GM21717 (cell line): ENCODE results near the gene PKP4.
A peak's percentile ranks its signal among the peaks of the same experiment; 100 is the strongest.

Experiments
- ATAC-seq: cut with Tn5 transposase; IDR thresholded peaks from one replicate; pipeline ENCODE4 v1.9.1; 2021; ENCODE audit warnings: mild to moderate bottlenecking, moderate library complexity; ENCODE audit not compliant: unreplicated experiment

PKP4 gene

DNA sequence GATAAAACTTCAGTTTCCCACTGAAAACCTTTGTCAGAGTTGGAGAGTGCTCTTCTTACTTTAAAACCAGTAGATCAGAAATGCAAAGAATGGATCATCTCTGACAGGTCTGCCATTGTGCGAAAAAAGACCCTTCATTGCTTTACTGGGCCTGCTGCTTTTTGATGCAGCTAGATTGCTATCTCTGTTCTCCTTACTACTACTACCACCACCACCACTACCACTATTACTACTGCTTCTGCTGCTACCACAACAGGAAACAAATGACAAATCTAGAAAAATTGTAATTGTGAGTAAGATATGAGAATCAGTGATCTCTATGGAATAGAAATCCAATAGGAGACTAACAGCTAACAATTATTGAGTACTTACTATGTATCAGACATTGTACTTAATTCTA is 85.8 kb downstream of the PKP4 start:
- no peak for ATAC-seq

DNA sequence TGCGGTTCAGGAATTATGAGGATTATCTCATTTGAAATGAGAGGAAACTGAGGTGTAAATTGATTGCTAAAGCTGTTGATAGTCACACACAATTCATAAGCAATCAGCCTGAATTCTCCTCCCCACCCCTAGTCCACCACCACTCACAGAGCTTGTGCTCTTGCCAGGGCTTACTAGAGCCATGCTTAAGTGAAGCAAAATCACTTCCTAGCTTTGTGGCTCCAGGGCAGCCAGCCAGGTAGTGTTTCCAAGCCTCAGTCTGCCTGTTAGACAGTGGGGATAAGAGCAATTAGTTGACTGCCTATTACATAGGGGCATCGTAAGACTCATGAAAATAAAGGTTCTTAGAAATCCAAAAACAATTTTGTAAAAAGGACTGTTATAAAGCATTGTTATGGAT is 87.2 kb downstream of the PKP4 start:
- no peak for ATAC-seq

DNA sequence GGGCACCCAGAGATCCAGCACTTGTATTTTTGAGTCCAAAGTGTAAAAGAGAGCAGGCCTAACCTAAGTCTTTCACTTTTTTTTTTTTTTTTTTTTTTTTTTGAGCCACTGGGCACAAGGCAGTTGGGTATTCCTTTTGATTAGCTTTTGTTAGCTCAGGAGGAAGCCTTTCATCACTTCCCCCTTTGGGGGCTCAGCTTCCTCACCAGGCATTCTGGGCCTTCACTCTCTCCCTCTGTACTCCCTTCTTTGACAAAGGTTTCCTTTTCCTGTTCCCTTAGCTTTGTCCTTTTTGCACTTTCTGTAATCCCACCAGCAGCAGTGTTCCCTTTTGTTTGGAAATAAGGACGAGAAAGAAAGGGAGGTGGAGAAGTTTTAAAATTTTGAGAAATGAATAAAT is 88.2 kb downstream of the PKP4 start:
- ATAC-seq = no peak

DNA sequence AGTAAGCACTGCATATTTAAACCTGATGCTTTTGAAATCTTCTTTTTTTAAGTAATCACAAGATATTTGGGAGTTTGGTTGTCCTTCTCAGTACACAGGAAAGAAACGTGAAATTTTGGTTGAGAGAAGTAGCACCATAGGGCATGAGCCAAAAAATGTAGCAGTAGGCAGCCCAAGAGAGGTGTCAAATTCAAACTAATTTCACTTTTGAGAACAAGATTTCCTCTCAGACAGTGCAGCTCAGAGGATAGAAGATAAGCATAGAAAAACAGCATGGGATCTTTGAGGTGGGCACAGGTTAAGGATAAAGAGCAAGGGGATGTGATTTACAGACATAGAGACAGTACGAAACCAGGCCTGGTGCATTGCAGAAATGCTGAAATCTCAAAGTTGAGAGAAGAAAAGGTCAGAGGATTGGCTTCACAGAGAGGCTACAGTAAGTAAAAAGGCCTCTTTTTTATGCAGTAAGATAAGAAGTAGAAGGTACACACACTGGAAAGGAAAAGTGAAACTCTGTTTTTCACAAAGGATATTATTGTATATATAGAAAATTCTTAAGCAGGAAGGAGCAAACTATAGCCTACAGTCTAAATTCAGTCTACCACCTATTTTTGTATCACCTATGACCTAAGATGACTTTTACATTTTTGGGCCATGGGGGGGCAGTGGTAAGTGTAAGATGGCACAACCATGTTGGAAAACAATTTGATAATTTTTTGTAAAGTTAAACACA is 89.8 kb downstream of the PKP4 start:
- peak; percentile 89 for ATAC-seq

DNA sequence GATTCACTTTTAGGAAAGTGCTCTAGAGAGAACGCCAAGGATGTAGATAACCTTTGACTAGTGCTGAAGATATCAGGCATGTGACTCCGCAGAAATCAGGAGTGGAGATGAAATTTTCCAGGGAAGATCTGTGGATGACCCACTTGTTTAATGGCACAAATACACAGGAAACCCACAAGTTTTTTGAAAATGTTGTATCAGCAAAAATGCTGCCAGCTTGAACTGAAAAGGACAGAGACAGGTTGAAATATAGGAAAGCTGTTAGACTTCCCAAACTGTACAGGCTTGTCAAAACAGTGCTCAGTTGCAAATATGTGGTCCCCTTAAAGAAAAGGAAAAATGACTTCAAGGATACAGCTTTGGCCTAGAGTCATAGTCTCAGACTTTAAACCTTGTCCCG is 96.5 kb downstream of the PKP4 start:
- no peak for ATAC-seq

DNA sequence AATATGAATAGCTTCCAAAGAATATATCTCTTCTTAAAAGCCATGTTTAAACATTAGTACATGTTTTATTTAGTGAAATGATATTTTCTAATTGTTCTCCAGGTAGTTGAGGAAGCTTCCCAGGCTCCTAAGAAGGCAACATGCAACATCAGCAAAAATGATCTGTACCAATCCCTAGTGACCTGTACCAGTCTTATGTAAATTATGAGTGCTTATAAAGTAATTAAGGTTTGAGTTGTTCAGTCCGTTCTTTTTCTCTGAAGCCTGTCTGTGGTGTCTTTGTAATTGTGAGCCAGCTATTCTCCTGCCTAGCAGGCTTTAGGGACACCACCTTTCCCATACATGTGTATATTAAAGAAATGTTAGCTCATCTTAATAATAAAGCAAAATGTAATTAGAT is 98.2 kb downstream of the PKP4 start:
- ATAC-seq = no peak

DNA sequence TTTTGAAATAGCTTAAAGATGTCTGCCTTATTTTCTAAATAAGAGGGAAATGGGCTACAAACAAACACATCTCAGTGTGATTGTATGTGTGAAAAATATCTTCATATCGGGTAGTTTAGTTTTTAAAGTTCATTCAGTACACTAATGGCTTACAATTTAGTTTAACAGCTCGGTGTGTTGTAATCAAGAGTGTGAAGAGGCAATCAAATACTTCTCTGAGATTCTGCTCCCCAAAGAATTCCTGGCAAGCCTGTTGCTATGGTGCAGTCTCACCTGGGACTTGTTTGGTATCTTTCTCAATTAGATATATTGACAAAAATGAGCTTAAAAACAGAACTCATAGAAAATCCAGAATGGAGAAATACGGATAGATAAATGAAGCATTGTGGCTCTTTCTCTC is 99.4 kb downstream of the PKP4 start:
- no peak for ATAC-seq

DNA sequence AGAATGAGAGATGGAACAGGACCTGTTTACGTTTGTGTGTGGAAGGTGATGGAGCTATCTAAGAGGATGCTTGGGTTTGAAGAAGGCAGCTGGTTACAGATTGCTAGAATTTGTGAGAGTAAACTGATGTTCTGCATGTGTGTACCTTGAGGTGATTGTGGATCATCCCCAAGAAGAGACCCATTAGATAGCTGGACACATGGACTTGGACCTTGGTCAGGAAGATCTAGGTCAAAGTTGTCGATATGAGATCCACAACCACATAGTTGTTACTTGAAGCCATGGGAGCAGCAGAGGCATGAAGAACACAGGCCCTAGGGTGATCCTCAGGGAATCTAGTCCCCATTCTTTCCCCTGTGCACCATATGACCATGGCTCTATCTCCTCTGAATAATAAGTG is 101.0 kb downstream of the PKP4 start:
- ATAC-seq = no peak

DNA sequence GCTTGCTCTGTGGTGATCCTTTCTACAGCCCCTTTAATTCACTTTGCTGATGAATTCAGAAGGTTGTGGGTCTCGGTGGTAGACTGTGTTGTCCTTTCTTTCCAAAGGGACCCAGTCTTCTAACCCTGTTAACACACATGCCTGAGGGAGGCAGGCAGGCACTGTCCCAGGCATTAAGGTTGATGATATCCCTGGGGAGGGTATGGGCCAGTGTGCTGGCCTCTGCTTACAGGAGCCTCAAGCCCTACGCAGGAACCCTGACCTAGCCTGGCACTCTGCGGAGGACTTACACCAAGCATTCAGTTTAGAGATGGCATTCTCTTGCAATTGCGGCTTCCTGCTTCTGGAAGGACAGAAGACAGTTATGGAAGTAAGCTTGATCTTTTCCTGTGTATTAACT is 102.5 kb downstream of the PKP4 start:
- ATAC-seq = no peak

DNA sequence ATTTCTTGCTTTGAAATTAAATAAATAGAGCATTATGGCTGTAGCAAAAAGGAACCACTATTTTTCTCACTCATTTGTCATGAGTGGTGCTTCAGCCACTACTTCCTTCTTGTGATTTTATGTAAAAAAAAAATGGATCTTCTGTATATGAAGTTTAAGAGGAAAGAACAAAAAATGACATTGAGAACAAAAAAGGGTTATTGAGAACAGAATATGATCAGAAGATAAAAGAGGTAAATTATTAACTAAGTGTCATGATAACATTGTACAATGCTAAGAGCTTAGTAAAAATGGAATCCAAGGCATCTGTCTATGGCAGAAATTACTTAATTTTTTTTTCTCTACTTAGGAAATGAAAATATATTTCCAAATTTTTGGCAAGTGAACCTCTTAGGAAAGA is 103.5 kb downstream of the PKP4 start:
- no peak for ATAC-seq

DNA sequence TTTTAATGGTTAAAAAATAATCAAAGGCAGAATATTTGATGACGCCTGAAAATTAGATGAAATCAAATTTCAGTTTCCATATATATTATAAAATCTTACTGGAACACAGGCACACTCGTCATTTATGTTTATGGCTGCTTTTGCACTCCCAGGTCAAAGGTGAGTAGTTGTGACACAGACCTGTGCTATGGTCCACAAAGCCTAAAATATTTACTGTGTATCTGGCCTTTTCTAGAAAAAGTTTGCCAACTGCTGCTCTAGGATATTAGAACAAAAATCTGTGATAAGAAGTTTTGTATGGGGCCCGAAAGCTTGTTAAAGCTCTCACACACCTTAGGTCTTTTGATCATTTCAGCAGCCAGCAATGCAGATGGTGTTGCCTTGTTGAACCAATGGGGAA is 104.3 kb downstream of the PKP4 start:
- no peak for ATAC-seq

DNA sequence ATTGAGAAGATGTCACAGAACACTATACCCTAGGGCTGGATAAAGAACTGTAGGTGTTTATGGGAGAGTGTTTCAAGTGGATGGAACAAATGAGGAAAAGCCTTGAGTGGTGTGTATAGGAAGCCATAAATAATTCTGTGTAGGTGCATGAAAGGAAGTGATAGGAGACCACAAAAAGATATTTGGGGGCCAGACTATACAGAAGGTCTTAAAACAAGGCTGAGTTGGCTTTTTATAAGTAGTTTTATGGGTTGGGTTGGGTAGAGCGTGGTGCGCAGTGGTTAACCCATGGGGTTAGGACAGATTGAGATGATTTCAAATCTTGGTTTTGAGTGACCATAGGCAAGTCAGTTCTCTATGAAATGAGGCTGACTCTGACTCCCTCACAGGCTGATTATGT is 110.5 kb downstream of the PKP4 start:
- no peak for ATAC-seq

DNA sequence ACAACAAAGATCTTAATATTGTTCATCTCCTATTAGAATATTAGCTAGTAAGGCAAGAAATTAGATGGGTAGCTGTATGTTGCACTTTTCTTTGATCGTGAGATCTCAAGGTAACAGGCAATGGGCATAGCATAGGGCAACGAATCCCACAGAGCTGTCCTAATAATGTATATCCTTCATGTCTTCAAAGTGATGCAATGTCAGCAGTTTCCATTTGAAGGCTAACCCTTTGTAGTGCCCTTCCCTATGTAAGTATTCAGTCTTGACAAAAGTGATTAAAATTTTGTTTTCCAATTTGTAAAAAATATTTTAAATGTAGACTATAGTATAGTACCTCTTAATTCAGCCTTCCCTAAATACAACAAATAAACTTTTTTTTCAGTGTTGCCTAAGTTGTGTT is 112.5 kb downstream of the PKP4 start:
- no peak for ATAC-seq

DNA sequence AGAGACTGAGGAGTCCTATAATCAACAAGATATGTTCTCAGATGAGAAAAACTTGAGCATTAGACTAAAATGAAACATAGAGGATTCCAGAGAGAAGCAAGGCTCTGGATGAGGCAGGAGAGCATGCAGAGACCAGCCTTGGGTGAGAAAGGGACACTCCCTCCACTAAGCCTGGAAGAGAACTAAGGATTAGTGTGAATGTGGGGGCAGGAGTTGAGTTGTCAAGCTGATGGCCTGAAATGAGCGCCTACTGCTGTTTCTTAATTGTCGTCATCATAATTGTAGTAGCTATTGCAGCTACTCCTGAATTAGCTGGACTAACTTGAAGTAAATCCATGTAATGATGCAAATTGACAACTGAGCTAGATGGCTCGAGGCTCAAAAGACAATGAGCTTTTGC is 114.1 kb downstream of the PKP4 start:
- no peak for ATAC-seq

DNA sequence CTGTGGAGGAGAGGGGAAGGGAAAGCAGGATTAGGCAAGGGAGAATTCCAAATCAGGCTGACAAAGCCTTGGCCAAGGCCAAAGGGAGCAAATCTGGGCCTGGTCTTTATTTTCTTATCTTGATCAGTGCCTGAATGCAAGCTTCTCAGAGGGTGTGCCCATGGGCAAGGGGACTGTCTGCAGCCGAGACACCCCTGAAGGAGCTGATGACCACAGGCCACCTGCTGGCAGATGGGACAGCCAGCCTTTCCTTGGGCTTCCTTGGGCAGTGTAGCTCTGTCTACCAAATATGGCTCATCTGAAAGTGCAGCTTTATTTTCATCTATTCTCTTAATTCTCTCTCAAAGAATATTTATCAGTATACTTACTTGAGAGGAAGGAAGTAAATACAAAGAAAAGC is 117.0 kb downstream of the PKP4 start:
- ATAC-seq = no peak

DNA sequence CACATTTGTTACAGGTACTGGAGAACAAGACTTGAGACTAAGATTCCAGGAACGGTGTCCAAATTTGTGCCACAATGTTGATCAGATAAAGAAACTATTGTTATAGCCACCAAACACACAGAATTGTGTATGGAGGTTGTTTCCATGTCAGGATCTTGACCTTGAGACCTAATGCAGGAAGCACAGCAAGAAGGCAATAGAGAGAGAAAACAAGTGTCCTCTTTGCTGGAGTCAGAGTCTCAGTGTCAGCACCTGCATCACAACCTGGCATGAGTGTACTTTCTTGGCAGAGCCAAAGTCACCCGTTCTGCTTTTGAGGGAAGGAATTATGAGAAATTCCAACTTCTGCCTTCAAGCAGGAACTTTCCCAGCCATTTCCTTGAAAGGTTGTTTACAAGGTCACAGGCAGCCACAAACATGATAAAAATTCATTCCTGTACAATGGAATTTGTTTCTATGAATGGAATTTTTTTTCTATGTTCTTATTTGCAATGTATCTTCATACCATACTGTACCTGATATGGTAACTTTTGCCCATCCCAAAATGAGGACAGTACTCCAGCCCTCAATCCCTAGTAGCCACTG is 118.4 kb downstream of the PKP4 start:
- ATAC-seq = no peak

DNA sequence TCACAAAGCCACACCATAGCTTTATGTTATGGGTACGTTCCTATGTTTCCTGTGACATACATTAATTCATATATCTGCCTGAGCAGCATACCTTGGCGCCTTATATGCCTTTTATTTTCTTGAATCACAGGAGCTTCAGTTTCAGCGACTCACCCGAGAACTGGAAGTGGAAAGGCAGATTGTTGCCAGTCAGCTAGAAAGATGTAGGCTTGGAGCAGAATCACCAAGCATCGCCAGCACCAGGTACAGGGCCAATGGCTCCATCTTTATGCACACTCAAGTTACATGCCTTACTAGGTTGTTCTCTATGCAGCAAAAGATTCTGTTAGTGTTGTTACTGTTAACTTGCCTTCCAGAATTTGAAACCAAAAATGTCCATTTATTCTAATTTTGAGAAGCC is 120.4 kb downstream of the PKP4 start:
- ATAC-seq = no peak

DNA sequence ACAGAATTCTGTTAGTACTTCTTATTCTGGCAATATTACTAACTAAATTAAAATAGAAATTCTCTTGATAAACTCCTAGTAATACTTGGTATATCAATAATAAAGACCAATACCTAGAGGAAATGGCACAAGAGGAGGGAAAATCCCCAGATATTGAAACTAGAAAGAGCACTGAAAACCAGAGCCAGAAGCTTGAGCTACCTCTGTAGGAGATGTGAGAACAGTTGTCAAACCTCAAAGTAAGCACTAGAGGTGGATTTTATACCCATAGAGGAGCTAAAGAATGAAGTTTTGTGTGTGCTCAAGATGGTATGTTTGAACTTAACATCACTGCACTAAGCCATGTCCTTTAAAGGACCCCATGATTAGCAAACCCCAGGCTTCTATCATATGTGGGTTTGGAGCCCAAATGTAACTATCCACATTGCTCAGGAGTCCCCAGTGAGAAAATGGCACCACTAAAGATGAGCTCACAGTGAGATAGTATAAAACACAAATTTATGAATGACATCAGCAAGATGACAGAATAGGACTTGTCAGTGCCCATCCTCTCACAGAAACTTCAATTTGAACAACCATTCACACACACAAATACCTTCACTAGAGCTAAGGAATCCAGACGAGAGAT is 122.1 kb downstream of the PKP4 start:
- ATAC-seq = peak; percentile 96

DNA sequence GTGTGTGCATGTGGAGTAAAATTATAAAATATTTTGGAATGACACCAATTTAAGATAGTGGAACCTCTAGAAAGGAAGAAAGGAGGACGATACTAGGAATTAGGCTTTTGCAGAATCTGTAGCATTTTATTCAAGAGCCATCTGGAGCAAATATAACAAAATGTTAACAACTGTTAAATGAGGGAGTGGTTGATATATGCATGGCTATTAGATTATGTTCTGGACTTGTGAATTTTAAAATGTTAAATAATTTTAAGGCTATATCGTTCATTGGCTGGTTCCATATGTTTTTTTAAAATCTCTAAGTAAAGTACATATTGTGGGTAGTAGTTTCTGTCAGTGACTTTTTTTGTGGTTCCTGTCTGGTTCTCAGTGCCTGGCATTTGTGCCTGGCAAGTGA is 123.2 kb downstream of the PKP4 start:
- no peak for ATAC-seq

DNA sequence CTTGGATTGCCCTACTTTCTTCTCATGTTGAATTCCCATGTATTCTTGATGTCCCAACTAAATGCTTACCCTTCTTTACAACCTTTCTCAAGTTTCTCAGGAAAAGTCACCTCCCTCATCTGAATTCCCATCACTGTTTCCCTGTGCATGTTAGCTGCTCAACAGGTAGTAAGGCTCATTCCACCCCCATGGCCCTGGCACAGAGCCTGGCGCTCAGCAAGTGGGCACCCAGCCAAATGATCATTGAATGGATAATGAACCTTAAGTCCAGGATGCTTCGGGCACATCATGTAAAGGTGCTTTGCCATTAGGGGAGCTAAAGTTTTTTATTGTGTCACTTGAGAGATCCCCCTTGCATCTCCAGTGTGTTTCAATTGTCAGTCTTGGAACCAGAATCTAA is 124.0 kb downstream of the PKP4 start:
- no peak for ATAC-seq

DNA sequence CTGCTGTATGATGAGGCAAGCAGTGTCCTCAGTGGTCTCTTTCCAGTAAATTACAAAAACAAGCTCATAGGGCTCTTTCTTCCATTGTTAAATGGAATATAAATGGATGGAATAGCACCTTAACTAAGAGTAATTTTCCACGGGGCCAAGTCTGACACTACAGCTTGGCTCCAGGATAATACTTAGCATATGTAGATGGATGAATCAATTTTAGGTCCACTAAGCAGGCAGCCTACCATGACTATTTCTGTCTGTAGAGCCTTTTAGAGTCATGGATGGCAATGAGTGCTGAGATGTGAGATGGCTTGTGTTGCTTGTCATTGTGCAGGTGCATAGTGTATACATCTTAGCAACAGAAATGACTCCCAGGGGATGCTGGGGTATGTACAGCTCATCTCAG is 125.9 kb downstream of the PKP4 start:
- ATAC-seq = no peak

DNA sequence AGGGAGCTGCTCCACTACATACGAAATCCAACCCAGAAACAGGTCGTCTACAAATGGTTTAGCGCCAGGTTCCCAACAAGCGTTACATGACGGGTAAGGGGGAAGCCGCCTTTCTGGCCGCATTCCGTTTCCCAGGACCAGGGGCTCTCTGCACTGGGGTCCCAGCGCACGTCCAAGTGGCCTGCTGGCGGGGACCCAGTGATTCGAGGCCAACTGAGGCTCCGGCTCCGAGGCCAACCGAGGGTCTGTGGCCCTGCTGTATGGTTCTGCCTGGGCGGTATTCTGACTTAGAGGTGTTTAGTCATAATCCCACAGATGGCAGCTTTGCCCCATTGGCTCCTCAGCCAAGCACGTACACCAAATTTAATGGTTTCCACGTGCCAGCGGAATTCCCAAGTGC is 127.2 kb downstream of the PKP4 start:
- no peak for ATAC-seq

DNA sequence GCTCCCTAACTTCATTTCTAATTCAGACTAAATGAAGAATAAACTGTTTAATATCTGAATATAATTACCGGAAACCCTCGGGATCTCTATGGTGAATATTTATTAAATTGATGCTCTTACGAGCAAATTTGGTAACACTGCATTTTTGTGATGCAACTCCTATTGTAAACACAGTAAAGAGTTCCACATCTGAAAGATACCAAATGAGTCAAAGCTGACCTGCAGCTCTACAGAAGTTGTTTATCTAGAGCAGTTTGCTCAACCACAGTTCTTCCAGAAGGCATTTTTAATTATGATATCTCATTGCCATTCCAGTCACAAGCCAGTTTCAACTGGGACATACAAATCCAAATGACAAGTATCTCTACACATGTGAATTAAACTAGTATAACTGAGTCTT is 129.7 kb downstream of the PKP4 start:
- no peak for ATAC-seq
